NB4 (cell line): Measurements from ENCODE around the gene BCAR3.
"Not testable (repeated sequence)": the region's sequence is repeated elsewhere in the genome, so short reads cannot be mapped to it uniquely, and the experiment has no call there.

Source experiments
- DNase-seq: peaks from one replicate; pipeline ENCODE4 v3.0.0; 2010; ENCODE audit warnings: low read depth
- H3K4me3 ChIP-seq: one replicate; pipeline ENCODE4 v1.5.1; 2011; ENCODE audit warnings: mild to moderate bottlenecking, low read depth, low read length, moderate library complexity
- MAX ChIP-seq: IDR thresholded peaks from 2 replicates; pipeline ENCODE4 v1.6.1; 2011; ENCODE audit warnings: low read depth, low read length
- MYC ChIP-seq: IDR thresholded peaks from 2 replicates; pipeline ENCODE4 v1.6.1; 2011; ENCODE audit warnings: low read depth, low read length
- POLR2A ChIP-seq: IDR thresholded peaks from 2 replicates; pipeline ENCODE4 v1.6.1; 2011; ENCODE audit warnings: mild to moderate bottlenecking; ENCODE audit not compliant: insufficient read length; ENCODE audit errors: extremely low read depth
- TF ChIP-seq, protein P1 (sequence below): IDR thresholded peaks from one replicate; pipeline ENCODE4 v1.5.1; 2012; ENCODE audit warnings: low read depth, low read length

BCAR3 gene

DNA sequence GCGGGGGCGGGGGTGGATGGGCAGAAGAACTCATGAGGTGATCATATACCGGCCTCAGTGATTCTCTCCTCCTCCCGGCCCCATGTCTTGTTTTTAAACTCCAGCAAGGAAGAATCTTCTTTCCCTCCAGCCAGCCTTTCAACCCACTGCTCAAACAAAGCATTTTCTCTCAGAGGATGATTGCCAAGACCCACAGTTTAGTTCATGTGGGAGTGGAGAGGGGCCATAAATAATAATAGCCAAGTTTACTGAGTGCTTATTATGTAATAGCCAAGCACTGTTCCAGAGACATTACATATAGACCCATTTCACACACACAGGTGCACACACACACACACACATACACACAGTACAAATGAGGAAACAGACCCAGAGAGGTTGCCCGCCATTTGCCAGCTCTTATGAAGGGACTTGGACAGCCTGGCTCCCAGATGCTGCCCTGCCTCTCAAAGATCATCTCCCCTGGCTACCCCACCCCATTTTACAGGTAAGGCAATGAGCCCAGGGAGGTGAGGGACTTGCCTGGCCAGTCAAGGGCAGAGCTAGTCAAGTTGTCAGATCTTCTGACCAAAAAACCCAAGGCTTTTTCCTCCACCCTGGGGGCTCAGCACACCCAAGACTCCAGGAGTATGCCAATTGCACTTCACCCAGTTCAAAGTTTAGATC lies 18.0 kb upstream of the BCAR3 start:
- no peak for TF ChIP-seq POLR2A
- no peak for TF ChIP-seq MYC
- TF ChIP-seq MAX, result no peak
- TF ChIP-seq, protein P1, sequence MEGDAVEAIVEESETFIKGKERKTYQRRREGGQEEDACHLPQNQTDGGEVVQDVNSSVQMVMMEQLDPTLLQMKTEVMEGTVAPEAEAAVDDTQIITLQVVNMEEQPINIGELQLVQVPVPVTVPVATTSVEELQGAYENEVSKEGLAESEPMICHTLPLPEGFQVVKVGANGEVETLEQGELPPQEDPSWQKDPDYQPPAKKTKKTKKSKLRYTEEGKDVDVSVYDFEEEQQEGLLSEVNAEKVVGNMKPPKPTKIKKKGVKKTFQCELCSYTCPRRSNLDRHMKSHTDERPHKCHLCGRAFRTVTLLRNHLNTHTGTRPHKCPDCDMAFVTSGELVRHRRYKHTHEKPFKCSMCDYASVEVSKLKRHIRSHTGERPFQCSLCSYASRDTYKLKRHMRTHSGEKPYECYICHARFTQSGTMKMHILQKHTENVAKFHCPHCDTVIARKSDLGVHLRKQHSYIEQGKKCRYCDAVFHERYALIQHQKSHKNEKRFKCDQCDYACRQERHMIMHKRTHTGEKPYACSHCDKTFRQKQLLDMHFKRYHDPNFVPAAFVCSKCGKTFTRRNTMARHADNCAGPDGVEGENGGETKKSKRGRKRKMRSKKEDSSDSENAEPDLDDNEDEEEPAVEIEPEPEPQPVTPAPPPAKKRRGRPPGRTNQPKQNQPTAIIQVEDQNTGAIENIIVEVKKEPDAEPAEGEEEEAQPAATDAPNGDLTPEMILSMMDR, result no peak
- no peak for DNase-seq
- H3K4me3 ChIP-seq, result no peak overlapping the region

DNA sequence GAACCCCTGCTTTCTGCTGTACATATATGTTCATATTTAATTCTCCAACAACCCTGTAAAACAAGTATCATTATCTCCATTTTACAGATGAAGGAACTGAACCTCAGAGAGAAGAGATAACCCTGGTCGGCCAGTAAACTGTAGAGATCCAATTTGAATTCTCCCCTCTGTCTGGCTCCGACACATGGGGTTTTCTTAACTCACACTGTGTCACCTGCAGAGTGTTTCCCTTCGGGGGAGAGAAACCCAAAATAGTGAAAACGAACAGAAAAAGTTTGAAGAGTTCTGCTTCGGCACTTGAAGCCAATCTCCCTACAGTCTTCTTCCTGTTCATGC lies 17.4 kb upstream of the BCAR3 start:
- DNase-seq, result no peak
- TF ChIP-seq MYC, result no peak
- TF ChIP-seq POLR2A, result no peak
- TF ChIP-seq MAX, result no peak
- TF ChIP-seq, protein P1, result no peak
- H3K4me3 ChIP-seq, result no peak overlapping the region

DNA sequence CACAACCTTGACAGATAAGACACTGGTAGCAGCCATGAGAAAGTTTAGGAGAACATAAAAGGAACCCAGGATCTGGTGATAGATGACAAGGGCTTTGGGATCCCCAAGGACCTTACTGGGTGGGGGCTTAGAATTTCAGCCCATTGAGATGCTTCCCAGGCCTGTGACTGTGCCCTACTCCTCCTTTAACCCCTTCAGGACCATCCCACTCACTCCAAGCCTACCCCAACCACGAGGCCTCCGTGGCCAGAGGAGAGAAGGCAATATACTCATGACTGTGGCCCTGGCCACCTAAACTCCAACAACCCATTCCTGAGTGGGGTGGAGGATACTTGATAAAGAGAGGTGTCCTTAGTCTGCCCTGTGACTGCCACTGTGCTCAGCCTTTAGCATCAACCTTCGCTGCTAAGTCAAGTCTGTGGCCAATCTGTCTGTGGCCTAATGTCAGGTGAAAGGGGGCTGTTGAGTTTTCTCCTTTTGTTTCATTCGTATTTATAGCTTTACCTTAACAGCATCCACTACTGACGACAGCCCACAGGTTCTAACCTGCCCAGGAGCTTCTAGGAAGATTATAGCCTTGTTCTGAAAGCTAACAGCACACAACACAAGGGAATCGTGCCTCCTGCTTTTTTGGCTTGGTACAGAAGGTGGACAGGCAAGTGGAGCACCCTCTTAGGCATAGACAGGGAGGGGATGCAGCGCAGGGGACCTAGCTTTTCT lies 16.9 kb upstream of the BCAR3 start:
- no peak for TF ChIP-seq MYC
- TF ChIP-seq POLR2A, result no peak
- TF ChIP-seq MAX, result no peak
- TF ChIP-seq, protein P1, result no peak
- DNase-seq, result no peak
- H3K4me3 ChIP-seq, result no peak overlapping the region

DNA sequence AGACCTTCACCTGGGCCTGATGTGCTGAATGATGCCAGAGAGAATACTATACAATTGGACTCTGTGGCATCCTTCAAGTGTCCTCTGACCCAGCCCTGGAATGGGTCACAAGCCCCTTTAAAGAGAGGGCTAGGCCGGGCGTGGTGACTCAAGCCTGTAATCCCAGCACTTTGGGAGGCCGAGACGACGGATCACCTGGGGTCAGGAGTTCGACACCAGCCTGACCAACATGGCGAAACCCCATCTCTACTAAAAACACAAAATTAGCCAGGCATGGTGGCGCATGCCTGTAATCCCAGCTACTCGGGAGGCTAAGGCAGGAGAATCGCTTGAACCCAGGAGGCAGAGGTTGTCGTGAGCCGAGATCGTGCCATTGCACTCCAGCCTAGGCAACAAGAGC lies 15.9 kb upstream of the BCAR3 start:
- H3K4me3 ChIP-seq, DNase-seq: not testable (repeated sequence)

- no peak for DNase-seq
- no peak overlapping the region for H3K4me3 ChIP-seq
- no peak for TF ChIP-seq POLR2A
- no peak for TF ChIP-seq MAX
- TF ChIP-seq, protein P1, result no peak
- TF ChIP-seq MYC, result no peak
These were observed 13.9 kb upstream of the BCAR3 start for GRCh38 chr1:93695411-93696005.

DNA sequence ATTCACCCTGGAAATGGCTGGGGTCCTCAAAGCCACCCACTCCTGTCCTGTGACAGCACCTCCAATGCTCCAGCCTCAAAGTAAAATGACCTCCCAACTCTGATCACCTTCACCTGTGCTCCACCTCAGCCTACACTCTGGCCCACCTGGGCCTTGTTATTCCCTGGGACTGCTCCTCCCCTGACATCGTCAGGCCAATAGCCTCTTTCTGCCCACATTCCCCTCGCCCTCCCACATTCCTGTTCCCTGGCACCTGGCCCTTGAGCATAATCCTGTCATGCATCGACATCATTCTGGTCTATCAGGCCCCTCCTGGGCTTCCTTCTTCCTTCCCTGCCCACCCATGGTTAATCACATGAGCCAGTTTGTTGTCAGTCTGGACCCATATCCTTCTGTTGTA lies 13.2 kb upstream of the BCAR3 start:
- H3K4me3 ChIP-seq, result no peak overlapping the region
- DNase-seq, result no peak
- no peak for TF ChIP-seq POLR2A
- TF ChIP-seq, protein P1, result no peak
- no peak for TF ChIP-seq MAX
- TF ChIP-seq MYC, result no peak
